Upper lobe of left lung (tissue), 6 donors: ENCODE data around the gene IRF2. TPM values are rescaled to one million over a fixed set of nuclear protein-coding genes. Genes with fewer than 3 reads are reported as not detected.

Source experiments
- ATAC-seq, 2 donors: fragments of 200-7000 bp; cut with Tn5 transposase; one replicate each; pipeline ENCODE4 v1.9.1; 2022; ENCODE audit warnings: mild to moderate bottlenecking in 2 of 2, moderate library complexity in 2 of 2; ENCODE audit not compliant: low FRiP score in 2 of 2
- DNase-seq, 2 donors: peaks; one replicate each; pipeline ENCODE4 v3.0.0-alpha.2; 2019 to 2020
- H3K27ac ChIP-seq, 4 donors: fragments of 200-600 bp; sonication (generic); one replicate each; pipeline ENCODE4 v1.5.1; 2016 to 2019
- H3K27me3 ChIP-seq, 4 donors: fragments of 200-600 bp; sonication (generic); one replicate each; pipeline ENCODE4 v1.5.1; 2017 to 2019
- H3K36me3 ChIP-seq, 4 donors: fragments of 200-600 bp; sonication (generic); one replicate each; pipeline ENCODE4 v1.5.1; 2016 to 2019
- H3K4me1 ChIP-seq, 4 donors: fragments of 200-600 bp; sonication (generic); one replicate each; pipeline ENCODE4 v1.5.1; 2018 to 2019
- H3K4me3 ChIP-seq, 4 donors: fragments of 200-600 bp; sonication (generic); one replicate each; pipeline ENCODE4 v1.5.1; 2017 to 2019; ENCODE audit warnings: mild to moderate bottlenecking in 2 of 4, moderate library complexity in 1 of 4
- H3K9me3 ChIP-seq, 4 donors: fragments of 200-600 bp; sonication (generic); one replicate each; pipeline ENCODE4 v1.5.1; 2018 to 2019
- CTCF ChIP-seq, 6 experiments: fragments of 450-650 bp in 4 of 6; fragments of 200-600 bp in 2 of 6; sonication (generic) in 2 of 6; IDR thresholded peaks; one replicate each; pipeline ENCODE4 v1.5.1; 2016 to 2019; ENCODE audit warnings: antibody characterized with exemption in 6 of 6
- EP300 ChIP-seq, 4 donors: sonication (generic); formaldehyde crosslinking; IDR thresholded peaks; one replicate each; pipeline ENCODE4 v1.5.1; 2017; ENCODE audit warnings: antibody characterized with exemption in 4 of 4, control low read depth in 2 of 4
- POLR2A ChIP-seq, 4 donors: fragments of 450-650 bp; IDR thresholded peaks; one replicate each; pipeline ENCODE4 v1.5.1; 2016 to 2017; ENCODE audit warnings: antibody characterized with exemption in 4 of 4, mild to moderate bottlenecking in 2 of 4
- POLR2AphosphoS5 ChIP-seq, 2 donors: sonication (generic); formaldehyde crosslinking; IDR thresholded peaks; one replicate each; pipeline ENCODE4 v1.5.1; 2017; ENCODE audit warnings: antibody characterized with exemption in 2 of 2
- WGBS, 2 donors: methylation state at CpG; one replicate each; pipeline ENCODE4 v1.1.5; 2017 to 2018; 5-methylcytosine and 5-hydroxymethylcytosine counted together
- total RNA-seq, 6 donors: library from RNA; depleted of rRNA in 4 of 6; stranded (reverse); fragments of >200 nt in 4 of 6; gene quantifications; one replicate each; pipeline versions ENCODE4 v1.1.0 to v1.2.1, GENCODE V29; 2016 to 2021
- donor health status: DM: no; HTN: no; CAD: no; lungs with moderate emphysema.
- donor health status: DM: no; HTN: yes; CAD: no; lungs with severe emphysema.

The IRF2 gene
- total RNA-seq, 6 donors from 2014 or later: 25.5 to 46.1 (median 41.7) TPM

GRCh38 chr4:184459413-184459812 is 14.9 kb downstream of the IRF2 start:
- DNase-seq (no peak), ATAC-seq (no peak)
- TF ChIP-seq POLR2AphosphoS5 (IDR thresholded peaks at IDR 0.05) (no peak), EP300 (IDR thresholded peaks at IDR 0.05) (no peak), CTCF (IDR thresholded peaks at IDR 0.05) (no peak), POLR2A (IDR thresholded peaks at IDR 0.05) (no peak)
- Histone ChIP-seq H3K4me1 (peaks cover 25 to 52% (median 37%) of the 10 kb centered on the region in 4 donors), H3K4me3 (no peak overlapping the region), H3K9me3 (no peaks in the 10 kb centered on the region), H3K27ac (no peak overlapping the region), H3K36me3 (peaks cover 0 to 7% (median 0%) of the 10 kb centered on the region in 4 donors), H3K27me3 (no peaks in the 10 kb centered on the region)
- 87 to 94% methylated on average over 3 of the region's 3 CpGs for WGBS, 2 donors

- no peaks in the 10 kb centered on the region for H3K9me3 ChIP-seq
- WGBS, 2 donors: 69 to 83% methylated on average over 11 of the region's 11 CpGs
- no peak for TF ChIP-seq POLR2A (IDR thresholded peaks at IDR 0.05)
- TF ChIP-seq CTCF (IDR thresholded peaks at IDR 0.05): no peak
- TF ChIP-seq EP300 (IDR thresholded peaks at IDR 0.05): no peak
- TF ChIP-seq POLR2AphosphoS5 (IDR thresholded peaks at IDR 0.05): no peak
- no peaks in the 10 kb centered on the region for H3K27me3 ChIP-seq
- ATAC-seq (peak in 1 of 2 donors; percentile 63), DNase-seq (no peak)
- H3K4me3 ChIP-seq: no peak overlapping the region
- no peak overlapping the region for H3K27ac ChIP-seq
- peaks cover 40 to 69% (median 50%) of the 10 kb centered on the region in 4 donors for H3K4me1 ChIP-seq
- H3K36me3 ChIP-seq: peaks cover 0 to 7% (median 0%) of the 10 kb centered on the region in 4 donors
Observed at GRCh38 chr4:184457535-184458249, 16.7 kb downstream of the IRF2 start.

GRCh38 chr4:184456337-184456736 is 18.0 kb downstream of the IRF2 start:
- Histone ChIP-seq H3K27ac (no peak overlapping the region), H3K4me3 (no peak overlapping the region), H3K9me3 (no peaks in the 10 kb centered on the region), H3K27me3 (no peaks in the 10 kb centered on the region), H3K36me3 (peaks cover 0 to 13% (median 1%) of the 10 kb centered on the region in 4 donors), H3K4me1 (peaks cover 38 to 67% (median 56%) of the 10 kb centered on the region in 4 donors)
- peak in 1 of 2 donors; percentile 76 for DNase-seq
- TF ChIP-seq POLR2AphosphoS5 (IDR thresholded peaks at IDR 0.05): no peak
- no peak for TF ChIP-seq POLR2A (IDR thresholded peaks at IDR 0.05)
- TF ChIP-seq EP300 (IDR thresholded peaks at IDR 0.05): no peak
- TF ChIP-seq CTCF (IDR thresholded peaks at IDR 0.05): no peak
- ATAC-seq: no peak
- WGBS, 2 donors: 94 to 95% methylated on average over 26 of the region's 26 CpGs

GRCh38 chr4:184455299-184455698 is 19.1 kb downstream of the IRF2 start:
- no peak for TF ChIP-seq POLR2AphosphoS5 (IDR thresholded peaks at IDR 0.05)
- TF ChIP-seq EP300 (IDR thresholded peaks at IDR 0.05): no peak
- ATAC-seq: no peak
- Histone ChIP-seq H3K4me1 (peaks cover 45 to 68% (median 58%) of the 10 kb centered on the region in 4 donors), H3K27me3 (no peaks in the 10 kb centered on the region), H3K27ac (no peak overlapping the region), H3K9me3 (no peaks in the 10 kb centered on the region), H3K36me3 (peaks cover 0 to 13% (median 1%) of the 10 kb centered on the region in 4 donors), H3K4me3 (no peak overlapping the region)
- DNase-seq: no peak
- WGBS, 2 donors: 92 to 93% methylated on average over 5 to 7 of the region's 7 CpGs

GRCh38 chr4:184453365-184454160 is 20.8 kb downstream of the IRF2 start:
- ATAC-seq: peak; percentile 78 to 89
- DNase-seq: peak in 1 of 2 donors; percentile 82
- Histone ChIP-seq H3K9me3 (no peaks in the 10 kb centered on the region), H3K4me3 (no peak overlapping the region), H3K36me3 (peaks cover 0 to 13% (median 1%) of the 10 kb centered on the region in 4 donors), H3K27me3 (no peaks in the 10 kb centered on the region), H3K4me1 (peaks cover 62 to 71% (median 64%) of the 10 kb centered on the region in 4 donors), H3K27ac (peak overlapping the region in 3 of 4 donors; percentile 68 to 80 (median 73))
- TF ChIP-seq CTCF (IDR thresholded peaks at IDR 0.05) (no peak), POLR2A (IDR thresholded peaks at IDR 0.05) (peak in 1 of 4 donors; percentile 46), EP300 (IDR thresholded peaks at IDR 0.05) (no peak), POLR2AphosphoS5 (IDR thresholded peaks at IDR 0.05) (peak; percentile 17 to 33)
- WGBS, 2 donors: 7 to 9% methylated on average over 10 of the region's 10 CpGs
